Neural cell (in vitro differentiated cells): Measurements from ENCODE around the gene SUCLG1.

Experiments used
- EZH2 ChIP-seq: fragments of 200-600, 300-800 bp; shearing (Covaris generic), sonication (generic); IDR thresholded peaks from 2 replicates; pipeline ENCODE4 v1.6.1; 2014; ENCODE audit warnings: antibody characterized with exemption, low read length, borderline replicate concordance, mild to moderate bottlenecking; ENCODE audit not compliant: insufficient read depth, poor library complexity, severe bottlenecking
- SMC3 ChIP-seq: fragments of 450-650 bp; conservative IDR thresholded peaks from 2 replicates; pipeline ENCODE4 v1.6.1; 2014; ENCODE audit warnings: antibody characterized with exemption, mild to moderate bottlenecking, moderate library complexity; ENCODE audit not compliant: poor library complexity
- TAF1 ChIP-seq: IDR thresholded peaks from 2 replicates; pipeline ENCODE4 v1.6.1; 2012; ENCODE audit warnings: low read depth
- TF ChIP-seq, protein P1 (sequence below): fragments of 450-650 bp; IDR thresholded peaks from 2 replicates; pipeline ENCODE4 v1.5.1; 2014; ENCODE audit warnings: antibody characterized with exemption, mild to moderate bottlenecking, moderate library complexity; ENCODE audit not compliant: poor library complexity, severe bottlenecking

- TF ChIP-seq TAF1: no peak
- TF ChIP-seq, protein P1, sequence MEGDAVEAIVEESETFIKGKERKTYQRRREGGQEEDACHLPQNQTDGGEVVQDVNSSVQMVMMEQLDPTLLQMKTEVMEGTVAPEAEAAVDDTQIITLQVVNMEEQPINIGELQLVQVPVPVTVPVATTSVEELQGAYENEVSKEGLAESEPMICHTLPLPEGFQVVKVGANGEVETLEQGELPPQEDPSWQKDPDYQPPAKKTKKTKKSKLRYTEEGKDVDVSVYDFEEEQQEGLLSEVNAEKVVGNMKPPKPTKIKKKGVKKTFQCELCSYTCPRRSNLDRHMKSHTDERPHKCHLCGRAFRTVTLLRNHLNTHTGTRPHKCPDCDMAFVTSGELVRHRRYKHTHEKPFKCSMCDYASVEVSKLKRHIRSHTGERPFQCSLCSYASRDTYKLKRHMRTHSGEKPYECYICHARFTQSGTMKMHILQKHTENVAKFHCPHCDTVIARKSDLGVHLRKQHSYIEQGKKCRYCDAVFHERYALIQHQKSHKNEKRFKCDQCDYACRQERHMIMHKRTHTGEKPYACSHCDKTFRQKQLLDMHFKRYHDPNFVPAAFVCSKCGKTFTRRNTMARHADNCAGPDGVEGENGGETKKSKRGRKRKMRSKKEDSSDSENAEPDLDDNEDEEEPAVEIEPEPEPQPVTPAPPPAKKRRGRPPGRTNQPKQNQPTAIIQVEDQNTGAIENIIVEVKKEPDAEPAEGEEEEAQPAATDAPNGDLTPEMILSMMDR: no peak
- TF ChIP-seq EZH2: no peak
- no peak for TF ChIP-seq SMC3
Measured at GRCh38 chr2:84491741-84492140, 32.7 kb upstream of the SUCLG1 start.
